SK-N-MC (cell line): Measurements from ENCODE around the gene PTTG1.

ENCODE experiments used
- EZH2 ChIP-seq: fragments of 200-600 bp; sonication (generic); IDR thresholded peaks from one replicate; pipeline ENCODE4 v1.6.1; 2017; ENCODE audit warnings: antibody characterized with exemption
- POLR2AphosphoS5 ChIP-seq: IDR thresholded peaks from 2 replicates; pipeline ENCODE4 v1.6.1; 2012; ENCODE audit warnings: mild to moderate bottlenecking, low read depth, low read length, borderline replicate concordance

DNA sequence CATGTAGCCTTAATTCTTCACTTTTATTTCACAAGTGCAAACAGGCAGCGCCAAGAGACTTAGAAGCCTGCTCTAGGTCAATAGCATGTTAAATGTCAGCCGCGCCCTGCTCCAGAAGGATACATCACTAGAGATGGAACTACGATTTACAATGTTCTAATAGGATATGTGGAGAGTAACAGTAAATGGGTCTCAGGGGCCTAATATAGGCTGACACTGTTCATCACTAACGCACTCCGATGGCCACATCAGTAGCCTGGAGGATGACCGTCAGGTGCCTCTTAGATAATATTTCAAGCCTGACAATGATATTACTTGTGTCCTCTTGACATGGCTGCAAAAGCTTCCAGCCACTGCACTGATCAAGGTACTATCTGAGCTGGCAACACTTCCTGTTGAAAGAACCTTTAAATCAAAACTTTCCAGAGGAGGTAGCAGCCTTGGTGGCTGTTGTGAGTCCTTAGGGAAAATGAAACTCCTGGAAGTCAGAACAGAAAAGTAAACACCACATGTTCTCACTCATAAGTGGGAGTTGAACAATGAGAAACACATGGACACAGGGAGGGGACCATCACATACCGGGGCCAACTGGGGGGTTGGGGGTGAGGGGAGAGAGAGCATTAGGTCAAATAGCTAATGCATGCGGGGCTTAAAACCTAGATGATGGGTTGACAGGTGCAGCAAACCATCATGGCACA, 35.0 kb downstream of the PTTG1 start:
- TF ChIP-seq EZH2 (no peak), POLR2AphosphoS5 (no peak)
